Loucy (cell line): ENCODE data around the gene PNPLA4.

Experiments
- CTCF ChIP-seq: fragments of 200-600 bp; sonication (generic); conservative IDR thresholded peaks from 2 replicates; pipeline ENCODE4 v1.5.1; 2014; ENCODE audit warnings: mild to moderate bottlenecking, antibody characterized with exemption, low read length
- EZH2phosphoT487 ChIP-seq: fragments of 200-600 bp; IDR thresholded peaks from 2 replicates; pipeline ENCODE4 v1.6.1; 2018; ENCODE audit warnings: antibody characterized with exemption, mild to moderate bottlenecking, moderate library complexity, borderline replicate concordance

DNA sequence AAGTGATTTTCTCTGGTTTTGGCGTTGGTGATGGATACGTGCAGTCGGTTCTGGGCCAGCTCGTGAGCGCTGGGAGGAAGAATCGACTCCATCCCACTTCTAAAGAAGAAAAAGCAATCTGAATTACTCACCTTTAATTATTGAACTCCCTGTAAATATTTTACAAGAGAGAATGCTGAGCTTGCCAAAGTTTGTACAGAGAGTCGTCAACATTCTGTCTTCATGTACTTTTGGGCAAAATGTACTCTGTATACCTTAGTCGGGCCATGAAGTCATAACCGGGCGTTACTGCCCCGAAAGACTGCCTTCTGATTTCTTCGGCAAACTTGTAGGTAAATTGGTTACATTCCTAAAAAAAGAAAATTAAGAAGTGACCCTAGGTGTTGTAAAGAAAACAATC lies 5.5 kb downstream of the PNPLA4 start:
- TF ChIP-seq CTCF (no peak), EZH2phosphoT487 (no peak)
